Endothelial cell of umbilical vein (primary cell): ENCODE results near the gene C14orf132.
A peak's percentile ranks its signal among the peaks of the same experiment; 100 is the strongest.

ENCODE experiments used
- CTCF ChIP-seq, 2 donors: IDR thresholded peaks; 1 replicate in 1 of 2; 2 replicates in 1 of 2; pipeline ENCODE4 v1.5.1; 2011; ENCODE audit warnings: low read length in 2 of 2, mild to moderate bottlenecking in 2 of 2, moderate library complexity in 2 of 2, control low read depth in 1 of 2, inconsistent platforms in 1 of 2, low read depth in 1 of 2; ENCODE audit not compliant: insufficient read depth in 1 of 2; ENCODE audit errors: extremely low read depth in 1 of 2
- EZH2 ChIP-seq: IDR thresholded peaks from 2 replicates; pipeline ENCODE4 v1.6.1; 2012; ENCODE audit warnings: borderline replicate concordance, low read depth, mild to moderate bottlenecking, moderate library complexity, low read length, inconsistent platforms; ENCODE audit not compliant: severe bottlenecking
- FOS ChIP-seq: IDR thresholded peaks from 2 replicates; pipeline ENCODE4 v1.6.1; 2011; ENCODE audit warnings: mild to moderate bottlenecking, low read length, moderate library complexity, borderline replicate concordance; ENCODE audit not compliant: insufficient read depth
- GATA2 ChIP-seq: IDR thresholded peaks from 2 replicates; pipeline ENCODE4 v1.7.0; 2011; ENCODE audit warnings: low read depth, mild to moderate bottlenecking, moderate library complexity, mixed read lengths, low read length; ENCODE audit not compliant: insufficient read length, insufficient read depth
- JUN ChIP-seq: IDR thresholded peaks from 2 replicates; pipeline ENCODE4 v1.6.1; 2011; ENCODE audit warnings: borderline replicate concordance, low read depth; ENCODE audit not compliant: insufficient read length, insufficient read depth
- MAX ChIP-seq: IDR thresholded peaks from 2 replicates; pipeline ENCODE4 v1.6.1; 2011; ENCODE audit not compliant: insufficient read depth, insufficient read length
- MYC ChIP-seq: IDR thresholded peaks from one replicate; pipeline ENCODE4 v1.6.1; 2011; ENCODE audit warnings: mild to moderate bottlenecking, low read depth, low read length
- POLR2A ChIP-seq: IDR thresholded peaks from 2 replicates; pipeline ENCODE4 v1.6.1; 2012; ENCODE audit warnings: low read depth, mild to moderate bottlenecking, control low read depth, low read length
- POLR2AphosphoS5 ChIP-seq: IDR thresholded peaks from 2 replicates; pipeline ENCODE4 v1.6.1; 2012; ENCODE audit warnings: low read depth, mild to moderate bottlenecking, control low read depth, low read length, moderate library complexity; ENCODE audit not compliant: insufficient read depth

- no peak for TF ChIP-seq EZH2
- TF ChIP-seq CTCF (IDR thresholded peaks at IDR 0.05; ENCODE audit: extremely low read depth in 1 of 2, insufficient read depth in 1 of 2, low read depth in 1 of 2, low read length in 2 of 2): peak; percentile 62 to 67
- no peak for TF ChIP-seq POLR2A
- no peak for TF ChIP-seq POLR2AphosphoS5
- no peak for TF ChIP-seq MAX
- no peak for TF ChIP-seq MYC
- TF ChIP-seq JUN: no peak
- no peak for TF ChIP-seq GATA2
- TF ChIP-seq FOS: no peak
Measured at GRCh38 chr14:95993768-95994592, 45.2 kb upstream of the C14orf132 start.
